GM21717 (cell line): ENCODE measurements around the gene HIVEP3.

Source experiments
- ATAC-seq: cut with Tn5 transposase; IDR thresholded peaks from one replicate; pipeline ENCODE4 v1.9.1; 2021; ENCODE audit warnings: mild to moderate bottlenecking, moderate library complexity; ENCODE audit not compliant: unreplicated experiment

Gene HIVEP3

DNA sequence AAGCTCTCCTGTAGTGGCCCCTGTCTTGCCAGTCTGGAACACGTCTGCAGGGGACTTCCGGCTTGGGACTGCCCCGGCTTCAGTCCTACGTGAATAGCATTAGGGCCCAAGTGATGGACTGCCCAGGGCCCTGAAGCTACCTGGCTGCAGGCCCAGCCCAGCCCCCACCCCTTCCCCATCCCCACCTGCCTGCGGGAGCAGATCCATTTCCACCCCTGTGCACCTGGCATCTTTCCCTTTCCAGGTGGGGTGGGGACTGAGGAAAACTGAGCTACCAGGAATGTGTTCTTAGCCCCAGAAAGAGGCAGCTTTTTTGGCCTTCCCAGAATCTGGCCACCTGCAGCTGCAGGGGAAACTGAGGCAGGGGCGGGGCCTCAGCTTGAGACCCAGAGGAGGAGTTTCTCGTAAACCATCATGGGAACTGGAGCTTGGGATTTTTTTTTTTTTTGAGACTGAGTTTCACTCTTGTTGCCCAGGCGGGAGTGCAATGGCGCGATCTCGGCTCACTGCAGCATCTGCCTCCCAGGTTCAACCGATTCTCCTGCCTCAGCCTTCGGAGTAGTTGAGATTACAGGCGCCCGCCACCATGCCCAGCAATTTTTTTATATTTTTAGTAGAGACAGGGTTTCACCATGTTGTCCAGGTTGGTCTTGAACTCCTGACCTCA lies 437.5 kb downstream of the HIVEP3 start:
- ATAC-seq: no peak

GRCh38 chr1:41480204-41481108 lies 438.3 kb downstream of the HIVEP3 start:
- ATAC-seq: no peak

DNA sequence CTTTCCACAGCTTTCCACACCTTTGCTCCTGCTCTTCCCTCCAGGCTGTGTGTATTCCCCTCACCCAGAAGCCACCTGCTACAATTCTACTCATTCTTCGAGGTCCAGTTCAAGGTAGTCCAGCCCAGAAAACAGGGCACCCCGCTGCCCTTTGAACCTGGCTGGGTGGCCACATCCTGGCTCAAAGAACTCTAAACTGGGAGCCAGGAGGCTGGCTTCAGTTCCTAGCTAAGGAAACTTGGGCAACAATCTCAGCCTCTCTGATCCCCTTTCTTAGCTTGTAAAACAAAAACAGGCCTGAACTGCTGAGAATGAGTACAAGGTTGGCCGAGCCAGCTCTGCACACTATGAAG lies 438.9 kb downstream of the HIVEP3 start:
- ATAC-seq: no peak

GRCh38 chr1:41479000-41479807 lies 439.5 kb downstream of the HIVEP3 start:
- ATAC-seq: no peak

DNA sequence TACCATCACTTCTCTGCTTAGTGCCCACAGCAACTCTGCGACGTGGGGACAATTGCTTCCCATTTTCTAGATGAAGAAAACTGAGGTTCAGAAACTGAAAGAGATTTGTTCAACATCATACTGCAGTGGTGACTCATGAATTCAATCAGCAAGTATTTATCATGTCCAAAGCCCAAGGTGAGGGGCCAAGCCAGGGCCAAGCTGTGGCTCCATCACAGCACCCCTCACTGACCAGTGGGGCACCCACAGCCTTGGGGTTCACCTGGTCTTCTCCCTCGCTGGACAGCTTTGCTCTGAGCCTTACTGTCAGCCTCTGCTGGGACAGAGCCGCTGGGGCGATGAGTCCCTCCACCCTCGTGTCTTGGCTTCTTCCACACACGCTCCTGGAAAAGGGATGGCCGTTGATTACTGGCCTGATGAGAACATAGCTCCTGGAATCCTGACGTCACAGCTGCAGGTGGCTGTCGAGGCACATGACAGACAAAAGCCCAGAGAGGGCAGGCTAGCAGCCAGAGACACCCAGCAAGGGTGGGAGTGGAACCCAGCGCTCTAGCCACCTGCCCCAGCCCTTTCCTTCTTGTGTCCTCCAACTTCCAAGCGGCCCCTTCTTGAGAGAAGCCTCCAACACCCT lies 440.5 kb downstream of the HIVEP3 start:
- ATAC-seq: no peak

GRCh38 chr1:41476807-41477361 lies 441.8 kb downstream of the HIVEP3 start:
- no peak for ATAC-seq

DNA sequence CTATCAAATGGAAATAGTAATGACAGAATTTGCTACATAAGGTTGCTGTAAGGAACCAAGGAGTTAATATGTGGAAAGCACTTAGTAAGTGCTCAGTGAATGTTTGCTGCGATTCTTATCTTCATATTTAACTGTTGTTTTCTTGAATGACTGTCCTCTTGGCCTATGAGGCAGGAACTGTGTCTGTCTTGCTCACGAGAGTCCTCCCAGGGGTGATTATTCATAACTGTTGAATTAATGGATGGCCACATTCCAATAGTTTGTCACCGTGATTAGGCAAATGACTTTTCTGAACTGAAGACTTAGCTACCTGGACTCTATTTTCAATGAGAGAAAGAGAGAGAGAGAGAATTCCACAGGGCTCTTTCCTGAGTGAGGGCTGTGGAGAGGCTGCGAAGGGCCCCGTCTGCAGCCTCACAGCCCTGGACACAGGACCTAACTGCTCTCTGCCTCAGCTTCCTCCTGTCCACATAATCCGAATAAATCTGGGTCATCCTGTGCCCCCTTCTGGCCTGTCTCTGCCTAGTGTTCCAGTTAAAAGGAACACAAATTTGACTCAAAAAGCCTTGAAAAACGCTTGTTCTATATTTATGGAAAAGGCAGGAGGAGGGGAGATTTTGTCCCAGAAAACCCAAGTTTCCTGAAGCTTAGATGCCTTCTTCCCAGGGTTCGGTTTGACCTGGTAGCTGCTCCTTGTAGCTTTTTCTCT lies 442.7 kb downstream of the HIVEP3 start:
- no peak for ATAC-seq

DNA sequence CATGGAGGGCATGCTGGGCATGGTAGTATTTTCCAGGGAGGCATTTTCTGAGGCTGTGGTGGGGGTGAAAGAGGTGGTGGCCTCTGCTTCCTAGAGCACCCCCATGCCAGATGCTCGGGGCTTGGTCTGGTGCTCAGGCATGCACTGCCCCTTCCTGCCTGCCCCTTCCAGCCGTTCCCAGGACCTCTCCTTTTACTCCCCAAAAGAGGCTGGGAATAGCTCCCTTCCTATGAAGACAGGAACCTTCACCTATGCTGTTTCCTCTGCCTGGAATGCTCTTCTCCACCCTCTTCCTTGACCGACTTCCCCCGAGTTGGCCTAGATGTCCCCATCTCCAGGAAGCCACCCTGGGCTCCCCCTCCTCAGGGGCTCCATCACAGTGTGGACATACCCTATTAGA lies 443.4 kb downstream of the HIVEP3 start:
- no peak for ATAC-seq

GRCh38 chr1:41474490-41475271 lies 444.0 kb downstream of the HIVEP3 start:
- no peak for ATAC-seq

DNA sequence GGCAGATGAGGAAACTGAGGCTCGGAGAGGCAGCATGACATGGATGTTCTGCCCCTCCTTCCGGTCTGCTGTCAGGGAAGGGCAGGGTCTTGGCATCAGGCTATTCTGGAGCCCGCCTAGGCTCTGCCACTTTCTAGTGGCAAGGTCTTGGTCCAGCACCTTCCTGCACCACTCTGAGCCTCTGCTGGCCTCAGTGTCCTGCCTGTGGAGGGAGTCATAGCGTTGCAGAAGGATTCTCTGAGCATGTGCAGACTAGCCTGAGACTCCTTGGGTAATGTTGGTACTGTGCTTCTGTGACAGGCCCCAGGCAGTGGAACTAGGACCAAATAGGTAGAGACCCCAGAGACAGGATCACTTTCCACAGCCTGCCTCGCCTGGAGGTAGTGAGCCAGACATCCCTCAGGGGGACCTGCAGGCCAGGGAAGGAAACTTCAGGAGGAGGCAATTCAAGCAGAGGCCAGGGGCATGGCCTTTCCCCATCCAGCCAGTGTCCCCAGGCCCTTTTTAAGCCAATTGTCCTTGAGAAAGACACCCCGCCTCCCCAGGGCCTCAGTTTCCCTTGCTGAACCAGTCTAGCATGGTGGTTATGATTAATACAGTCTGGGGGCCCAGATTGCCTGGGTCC lies 444.9 kb downstream of the HIVEP3 start:
- ATAC-seq: no peak

GRCh38 chr1:41471658-41472057 lies 447.1 kb downstream of the HIVEP3 start:
- no peak for ATAC-seq

- ATAC-seq: no peak
Observed at GRCh38 chr1:41469706-41470105, 449.0 kb downstream of the HIVEP3 start.

DNA sequence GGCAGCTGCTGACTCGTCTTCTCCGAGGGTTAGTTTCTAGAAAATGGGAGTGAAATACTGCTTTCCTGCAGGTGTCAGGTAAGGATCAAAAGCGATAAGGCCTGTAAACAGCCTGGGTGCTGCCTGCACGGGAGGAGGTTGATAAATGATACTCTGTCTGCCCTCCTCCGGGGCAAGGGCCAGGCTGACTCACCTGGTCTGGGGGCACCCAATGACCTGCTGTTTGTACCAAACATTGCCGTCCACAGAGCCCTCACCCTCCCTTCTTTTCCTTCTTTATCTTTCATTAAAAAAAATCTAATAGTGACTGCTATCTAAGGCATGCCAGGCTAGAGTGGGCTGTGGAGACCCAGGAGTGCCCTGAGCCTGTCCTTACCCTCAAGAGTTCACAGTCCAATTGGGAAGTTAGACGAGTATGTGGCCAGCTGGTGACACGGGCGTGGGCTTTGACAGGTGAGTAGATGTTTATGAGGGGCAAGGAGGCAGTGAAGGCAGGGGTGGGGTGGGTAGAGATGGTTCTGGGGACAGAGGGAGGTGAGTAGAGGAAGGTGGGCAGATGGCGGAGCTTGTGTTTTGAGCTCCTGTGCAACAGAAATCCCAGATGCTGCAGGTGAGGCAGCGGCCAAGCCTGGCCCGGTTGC lies 450.5 kb downstream of the HIVEP3 start:
- ATAC-seq: no peak

DNA sequence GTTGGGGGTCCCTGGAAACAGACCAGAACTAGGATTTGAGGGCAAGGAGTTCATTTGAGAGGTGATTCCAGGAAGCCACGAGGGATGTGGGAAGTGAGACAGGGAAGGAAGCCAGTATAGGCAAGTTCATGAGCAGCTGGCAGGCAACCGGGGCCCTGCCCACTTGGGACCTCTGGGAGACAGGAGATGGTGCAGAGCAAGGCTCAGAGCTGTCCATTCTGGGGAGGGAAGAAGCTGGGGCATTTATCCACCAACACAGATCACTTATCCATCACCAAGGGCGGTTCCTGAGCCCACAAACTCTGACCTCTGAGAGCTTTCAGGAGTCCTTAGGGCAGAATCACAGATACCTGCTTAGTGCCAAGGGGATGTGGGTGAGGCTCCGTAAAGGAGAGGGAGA lies 451.0 kb downstream of the HIVEP3 start:
- no peak for ATAC-seq

DNA sequence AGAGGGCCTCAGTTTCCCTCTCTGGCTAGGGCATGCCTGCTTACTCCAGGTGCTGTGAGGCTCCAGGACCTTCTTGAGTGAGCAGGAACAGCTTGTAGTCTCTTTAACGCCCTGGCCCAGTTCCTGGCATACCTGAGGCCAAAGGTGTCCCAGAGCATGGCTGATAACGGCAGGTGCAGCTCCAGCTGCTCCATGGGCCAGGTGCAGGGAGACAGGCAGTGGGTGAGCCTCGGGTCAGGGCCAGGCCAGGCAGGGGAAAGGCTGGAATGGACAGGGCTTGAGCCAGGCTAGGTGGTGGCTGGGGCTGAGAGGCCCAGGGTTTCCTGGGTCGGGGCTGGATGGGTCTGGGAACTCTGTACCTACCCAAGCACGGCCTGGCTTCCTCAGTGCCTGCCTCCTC lies 452.6 kb downstream of the HIVEP3 start:
- ATAC-seq: no peak

- no peak for ATAC-seq
Observed at GRCh38 chr1:41465741-41466140, 453.0 kb downstream of the HIVEP3 start.

DNA sequence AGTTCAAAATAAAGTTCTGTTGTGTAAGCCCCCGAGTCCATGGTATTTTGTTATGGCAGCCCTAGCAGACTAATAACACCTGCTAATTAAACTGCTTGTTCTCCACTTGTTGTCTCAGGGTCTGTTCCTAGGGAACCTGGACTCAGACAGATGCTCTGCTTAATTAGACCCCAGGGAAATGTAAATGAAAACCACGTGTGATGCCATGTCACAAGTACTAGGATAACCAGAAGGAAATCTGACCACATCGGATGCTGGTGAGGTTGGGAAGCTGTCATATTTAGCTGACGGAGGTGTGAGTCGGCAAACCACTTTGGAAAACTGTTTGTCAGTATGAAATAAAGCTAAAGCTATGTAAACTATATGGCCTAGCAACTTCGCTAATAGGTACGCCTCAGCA lies 453.8 kb downstream of the HIVEP3 start:
- ATAC-seq: no peak

GRCh38 chr1:41463516-41463915 lies 455.2 kb downstream of the HIVEP3 start:
- no peak for ATAC-seq

GRCh38 chr1:41462680-41463004 lies 456.1 kb downstream of the HIVEP3 start:
- ATAC-seq: no peak
